GM23338 (cell line): ENCODE data around the gene TUSC7. TPM values are rescaled to one million over a fixed set of nuclear protein-coding genes. Genes with fewer than 3 reads are reported as not detected.

Experiments
- ATAC-seq: fragments of 200-7000 bp; cut with Tn5 transposase; 3 replicates; pipeline ENCODE4 v1.9.1; 2020
- DNase-seq: peaks from one replicate; pipeline ENCODE4 v3.0.0-alpha.2; 2015; ENCODE audit warnings: low spot score
- H2AFZ ChIP-seq: fragments of 200-600 bp; sonication (generic); 2 replicates; pipeline ENCODE4 v1.8.0; 2016; ENCODE audit warnings: antibody characterized with exemption, mild to moderate bottlenecking, moderate library complexity
- H3F3A ChIP-seq: fragments of 200-600 bp; sonication (generic); replicated peaks from 2 replicates; pipeline ENCODE4 v1.8.0; 2017; ENCODE audit warnings: antibody characterized with exemption, mixed run types, low read depth
- H3K27ac ChIP-seq: fragments of 200-600 bp; sonication (generic); 2 replicates; pipeline ENCODE4 v1.6.1; 2016; ENCODE audit warnings: low read depth
- H3K27me3 ChIP-seq: fragments of 200-600 bp; sonication (generic); 2 replicates; pipeline ENCODE4 v1.8.0; 2016; ENCODE audit warnings: mild to moderate bottlenecking, mixed run types, moderate library complexity; ENCODE audit not compliant: insufficient read depth
- H3K36me3 ChIP-seq: fragments of 200-600 bp; sonication (generic); 2 replicates; pipeline ENCODE4 v1.8.0; 2016; ENCODE audit warnings: mild to moderate bottlenecking; ENCODE audit not compliant: insufficient read depth
- H3K4me1 ChIP-seq: fragments of 200-600 bp; sonication (generic); 2 replicates; pipeline ENCODE4 v1.8.0; 2016; ENCODE audit warnings: mild to moderate bottlenecking, moderate library complexity; ENCODE audit not compliant: insufficient read depth
- H3K4me2 ChIP-seq: fragments of 200-600 bp; sonication (generic); 2 replicates; pipeline ENCODE4 v1.7.1; 2017; ENCODE audit warnings: mixed run types
- H3K4me3 ChIP-seq: fragments of 200-600 bp; sonication (generic); 2 replicates; pipeline ENCODE4 v1.6.1; 2016; ENCODE audit warnings: mixed run types
- H3K79me2 ChIP-seq: fragments of 200-600 bp; sonication (generic); replicated peaks from 2 replicates; pipeline ENCODE4 v1.8.0; 2017; ENCODE audit warnings: mild to moderate bottlenecking; ENCODE audit not compliant: insufficient read depth
- H3K9me2 ChIP-seq: fragments of 200-600 bp; sonication (generic); 2 replicates; pipeline ENCODE4 v1.8.0; 2017; ENCODE audit not compliant: insufficient read depth
- H4K20me1 ChIP-seq: fragments of 200-600 bp; sonication (generic); replicated peaks from 2 replicates; pipeline ENCODE4 v1.8.0; 2017; ENCODE audit warnings: mild to moderate bottlenecking; ENCODE audit not compliant: insufficient read depth
- H3K27ac Mint-ChIP-seq: 2 replicates; pipeline ENCODE4 v1.8.0; 2020; ENCODE audit warnings: inconsistent platforms, mild to moderate bottlenecking, moderate library complexity, mixed read lengths
- H3K27me3 Mint-ChIP-seq: 3 replicates; pipeline ENCODE4 v1.8.0; 2022; ENCODE audit warnings: low read depth, mild to moderate bottlenecking, moderate library complexity, mixed read lengths, inconsistent platforms; ENCODE audit not compliant: insufficient read depth, poor library complexity
- H3K36me3 Mint-ChIP-seq: 3 replicates; pipeline ENCODE4 v1.8.0; 2021; ENCODE audit warnings: low read depth, mild to moderate bottlenecking, inconsistent platforms, moderate library complexity, mixed read lengths
- H3K4me1 Mint-ChIP-seq: 3 replicates; pipeline ENCODE4 v1.8.0; 2020; ENCODE audit warnings: mild to moderate bottlenecking, inconsistent platforms, mixed read lengths
- H3K4me3 Mint-ChIP-seq: 3 replicates; pipeline ENCODE4 v1.8.0; 2021; ENCODE audit warnings: moderate library complexity, mild to moderate bottlenecking, inconsistent platforms, mixed read lengths
- H3K9me3 Mint-ChIP-seq: 3 replicates; pipeline ENCODE4 v1.8.0; 2020; ENCODE audit warnings: moderate library complexity, mild to moderate bottlenecking, inconsistent platforms, mixed read lengths
- CREB1 ChIP-seq: fragments of 250-450 bp; sonication (Bioruptor Pico); IDR thresholded peaks from 2 replicates; pipeline ENCODE4 v1.5.0; 2020; ENCODE audit warnings: low read depth, mild to moderate bottlenecking, moderate library complexity
- EZH2 ChIP-seq: fragments of 200-600 bp; sonication (generic); IDR thresholded peaks from one replicate; pipeline ENCODE4 v1.8.0; 2017; ENCODE audit warnings: antibody characterized with exemption, mild to moderate bottlenecking, low read depth; ENCODE audit not compliant: unreplicated experiment
- EZH2phosphoT487 ChIP-seq: fragments of 200-600 bp; sonication (generic); IDR thresholded peaks from one replicate; pipeline ENCODE4 v1.8.1; 2018; ENCODE audit warnings: antibody characterized with exemption; ENCODE audit not compliant: unreplicated experiment
- JUNB ChIP-seq: IDR thresholded peaks from one replicate; pipeline ENCODE4 v1.6.1; 2016; ENCODE audit warnings: antibody characterized with exemption; ENCODE audit not compliant: unreplicated experiment
- NANOG ChIP-seq: IDR thresholded peaks from 2 replicates; pipeline ENCODE4 v1.6.1; 2016; ENCODE audit warnings: antibody characterized with exemption, borderline replicate concordance
- POLR2AphosphoS5 ChIP-seq: IDR thresholded peaks from 2 replicates; pipeline ENCODE4 v1.6.1; 2016; ENCODE audit warnings: antibody characterized with exemption, low read depth
- STAT1 ChIP-seq: IDR thresholded peaks from one replicate; pipeline ENCODE4 v1.6.1; 2016; ENCODE audit warnings: antibody characterized with exemption; ENCODE audit not compliant: unreplicated experiment
- ZNF331 ChIP-seq: fragments of 250-450 bp; sonication (Bioruptor Pico); IDR thresholded peaks from 2 replicates; pipeline ENCODE4 v1.5.0; 2020; ENCODE audit warnings: low read depth, mild to moderate bottlenecking, moderate library complexity
- polyA plus RNA-seq: library from polyadenylated mRNA; unstranded; fragments of >200 nt; fragmentation: Nextera tagmentation; extraction: Ambion mirVana; gene quantifications from 2 replicates; pipeline ENCODE4 v1.2.1, GENCODE V29; 2016
- total RNA-seq: library from RNA; depleted of rRNA; stranded (reverse); fragments of >200 nt; shearing (Covaris generic); gene quantifications from 2 replicates; pipeline ENCODE4 v1.2.3, GENCODE V29; 2014
- TF ChIP-seq, protein P1 (sequence below): IDR thresholded peaks from 2 replicates; pipeline ENCODE4 v1.6.1; 2016; ENCODE audit warnings: antibody characterized with exemption
- TF ChIP-seq, protein P2 (sequence below), 2 experiments: fragments of 200-600 bp in 1 of 2; sonication (generic) in 1 of 2; conservative IDR thresholded peaks; 2 replicates each; pipeline versions ENCODE4 v1.5.1 to v1.6.1; 2016 to 2017; ENCODE audit warnings: antibody characterized with exemption in 2 of 2, low read depth in 2 of 2, mild to moderate bottlenecking in 2 of 2, moderate library complexity in 1 of 2
- TF ChIP-seq, protein P3 (sequence below): fragments of 250-450 bp; sonication (Bioruptor Pico); IDR thresholded peaks from 2 replicates; pipeline ENCODE4 v1.5.0; 2020; ENCODE audit warnings: mild to moderate bottlenecking, moderate library complexity

The TUSC7 gene
- total and polyA plus RNA-seq, 2 experiments from 2014 or later, result not detected

DNA sequence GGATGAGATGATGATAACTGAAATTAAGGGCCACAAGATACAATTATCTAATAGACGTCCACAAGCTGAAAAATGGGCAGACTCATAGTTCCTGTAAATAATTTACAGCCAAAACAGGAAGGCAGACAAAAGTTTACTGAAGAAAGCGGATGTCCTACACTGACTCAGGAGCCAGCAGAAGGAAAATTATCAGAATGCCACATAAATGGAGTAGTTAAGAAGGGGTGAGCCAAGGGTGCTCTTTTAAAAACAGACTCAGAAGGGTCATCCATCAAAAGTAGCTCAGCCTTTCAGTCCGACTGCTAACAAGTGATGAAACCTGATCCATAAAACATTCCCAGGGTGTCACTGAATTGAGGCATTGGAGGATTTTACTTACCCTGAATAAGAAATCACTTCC lies 39.8 kb downstream of the TUSC7 start:
- no peak overlapping the region for H3K27ac ChIP-seq
- Mint-ChIP-seq H3K36me3 (no peaks in the 10 kb centered on the region; the same call in 2 of the 3 replicates), H3K9me3 (no peaks in the 10 kb centered on the region; the same call in 1 of the 3 replicates), H3K27ac (no peak overlapping the region), H3K4me1 (no peaks in the 10 kb centered on the region), H3K27me3 (no peaks in the 10 kb centered on the region), H3K4me3 (no peak overlapping the region)
- H3K27me3 ChIP-seq, result no peaks in the 10 kb centered on the region
- no peaks in the 10 kb centered on the region for H3K9me2 ChIP-seq
- no peak overlapping the region for H3K4me2 ChIP-seq
- H3K4me1 ChIP-seq, result no peaks in the 10 kb centered on the region
- DNase-seq, result no peak
- H3K79me2 ChIP-seq, result no peaks in the 10 kb centered on the region
- no peaks in the 10 kb centered on the region for H4K20me1 ChIP-seq
- no peaks in the 10 kb centered on the region for H3F3A ChIP-seq
- no peaks in the 10 kb centered on the region for H3K36me3 ChIP-seq
- TF ChIP-seq POLR2AphosphoS5, result no peak
- TF ChIP-seq, protein P1, sequence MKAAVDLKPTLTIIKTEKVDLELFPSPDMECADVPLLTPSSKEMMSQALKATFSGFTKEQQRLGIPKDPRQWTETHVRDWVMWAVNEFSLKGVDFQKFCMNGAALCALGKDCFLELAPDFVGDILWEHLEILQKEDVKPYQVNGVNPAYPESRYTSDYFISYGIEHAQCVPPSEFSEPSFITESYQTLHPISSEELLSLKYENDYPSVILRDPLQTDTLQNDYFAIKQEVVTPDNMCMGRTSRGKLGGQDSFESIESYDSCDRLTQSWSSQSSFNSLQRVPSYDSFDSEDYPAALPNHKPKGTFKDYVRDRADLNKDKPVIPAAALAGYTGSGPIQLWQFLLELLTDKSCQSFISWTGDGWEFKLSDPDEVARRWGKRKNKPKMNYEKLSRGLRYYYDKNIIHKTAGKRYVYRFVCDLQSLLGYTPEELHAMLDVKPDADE, result no peak
- no peak for TF ChIP-seq CREB1 (CRISPR knock-in tag)
- TF ChIP-seq ZNF331 (CRISPR knock-in tag), result no peak
- no peak for TF ChIP-seq EZH2phosphoT487
- TF ChIP-seq, protein P2, sequence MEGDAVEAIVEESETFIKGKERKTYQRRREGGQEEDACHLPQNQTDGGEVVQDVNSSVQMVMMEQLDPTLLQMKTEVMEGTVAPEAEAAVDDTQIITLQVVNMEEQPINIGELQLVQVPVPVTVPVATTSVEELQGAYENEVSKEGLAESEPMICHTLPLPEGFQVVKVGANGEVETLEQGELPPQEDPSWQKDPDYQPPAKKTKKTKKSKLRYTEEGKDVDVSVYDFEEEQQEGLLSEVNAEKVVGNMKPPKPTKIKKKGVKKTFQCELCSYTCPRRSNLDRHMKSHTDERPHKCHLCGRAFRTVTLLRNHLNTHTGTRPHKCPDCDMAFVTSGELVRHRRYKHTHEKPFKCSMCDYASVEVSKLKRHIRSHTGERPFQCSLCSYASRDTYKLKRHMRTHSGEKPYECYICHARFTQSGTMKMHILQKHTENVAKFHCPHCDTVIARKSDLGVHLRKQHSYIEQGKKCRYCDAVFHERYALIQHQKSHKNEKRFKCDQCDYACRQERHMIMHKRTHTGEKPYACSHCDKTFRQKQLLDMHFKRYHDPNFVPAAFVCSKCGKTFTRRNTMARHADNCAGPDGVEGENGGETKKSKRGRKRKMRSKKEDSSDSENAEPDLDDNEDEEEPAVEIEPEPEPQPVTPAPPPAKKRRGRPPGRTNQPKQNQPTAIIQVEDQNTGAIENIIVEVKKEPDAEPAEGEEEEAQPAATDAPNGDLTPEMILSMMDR (conservative IDR thresholded peaks at IDR 0.05; ENCODE audit: low read depth in 2 of 2), result no peak
- no peak overlapping the region for H2AFZ ChIP-seq
- no peak overlapping the region for H3K4me3 ChIP-seq
- ATAC-seq, result no peak

DNA sequence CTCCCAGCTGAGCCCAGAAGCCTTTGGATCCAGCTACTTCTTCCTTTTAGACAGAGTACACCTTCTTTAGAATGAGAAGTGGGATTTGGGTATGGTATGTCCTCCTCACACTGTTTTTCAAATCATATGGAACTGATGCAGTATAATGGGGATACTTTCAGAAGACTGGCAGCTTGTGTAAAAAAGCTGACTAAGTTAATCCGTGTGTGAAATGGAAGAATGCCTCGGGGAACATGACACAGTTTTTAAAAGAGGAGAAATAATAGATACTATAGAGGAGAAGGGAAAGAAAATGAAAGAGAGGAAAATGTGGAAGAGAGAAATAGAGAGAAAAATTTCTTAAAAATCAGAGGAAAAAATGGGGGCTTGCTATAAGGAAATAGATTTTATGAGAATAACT lies 47.7 kb downstream of the TUSC7 start:
- Mint-ChIP-seq H3K9me3 (no peaks in the 10 kb centered on the region), H3K4me1 (peaks cover 7% of the 10 kb centered on the region), H3K27ac (no peak overlapping the region), H3K4me3 (no peak overlapping the region), H3K27me3 (no peaks in the 10 kb centered on the region), H3K36me3 (no peaks in the 10 kb centered on the region)
- no peak overlapping the region for H2AFZ ChIP-seq
- H3K4me3 ChIP-seq, result no peak overlapping the region
- no peak for DNase-seq
- no peaks in the 10 kb centered on the region for H3K79me2 ChIP-seq
- no peak overlapping the region for H3K27ac ChIP-seq
- no peaks in the 10 kb centered on the region for H3K27me3 ChIP-seq
- no peaks in the 10 kb centered on the region for H3K9me2 ChIP-seq
- H3K4me1 ChIP-seq, result no peaks in the 10 kb centered on the region
- no peaks in the 10 kb centered on the region for H3F3A ChIP-seq
- H4K20me1 ChIP-seq, result no peaks in the 10 kb centered on the region
- no peaks in the 10 kb centered on the region for H3K36me3 ChIP-seq
- ATAC-seq, result no peak
- no peak overlapping the region for H3K4me2 ChIP-seq
- TF ChIP-seq STAT1 (no peak), POLR2AphosphoS5 (no peak), JUNB (no peak), NANOG (no peak), ZNF331 (CRISPR knock-in tag) (no peak), EZH2 (no peak), CREB1 (CRISPR knock-in tag) (no peak), EZH2phosphoT487 (no peak)
- TF ChIP-seq, protein P3, sequence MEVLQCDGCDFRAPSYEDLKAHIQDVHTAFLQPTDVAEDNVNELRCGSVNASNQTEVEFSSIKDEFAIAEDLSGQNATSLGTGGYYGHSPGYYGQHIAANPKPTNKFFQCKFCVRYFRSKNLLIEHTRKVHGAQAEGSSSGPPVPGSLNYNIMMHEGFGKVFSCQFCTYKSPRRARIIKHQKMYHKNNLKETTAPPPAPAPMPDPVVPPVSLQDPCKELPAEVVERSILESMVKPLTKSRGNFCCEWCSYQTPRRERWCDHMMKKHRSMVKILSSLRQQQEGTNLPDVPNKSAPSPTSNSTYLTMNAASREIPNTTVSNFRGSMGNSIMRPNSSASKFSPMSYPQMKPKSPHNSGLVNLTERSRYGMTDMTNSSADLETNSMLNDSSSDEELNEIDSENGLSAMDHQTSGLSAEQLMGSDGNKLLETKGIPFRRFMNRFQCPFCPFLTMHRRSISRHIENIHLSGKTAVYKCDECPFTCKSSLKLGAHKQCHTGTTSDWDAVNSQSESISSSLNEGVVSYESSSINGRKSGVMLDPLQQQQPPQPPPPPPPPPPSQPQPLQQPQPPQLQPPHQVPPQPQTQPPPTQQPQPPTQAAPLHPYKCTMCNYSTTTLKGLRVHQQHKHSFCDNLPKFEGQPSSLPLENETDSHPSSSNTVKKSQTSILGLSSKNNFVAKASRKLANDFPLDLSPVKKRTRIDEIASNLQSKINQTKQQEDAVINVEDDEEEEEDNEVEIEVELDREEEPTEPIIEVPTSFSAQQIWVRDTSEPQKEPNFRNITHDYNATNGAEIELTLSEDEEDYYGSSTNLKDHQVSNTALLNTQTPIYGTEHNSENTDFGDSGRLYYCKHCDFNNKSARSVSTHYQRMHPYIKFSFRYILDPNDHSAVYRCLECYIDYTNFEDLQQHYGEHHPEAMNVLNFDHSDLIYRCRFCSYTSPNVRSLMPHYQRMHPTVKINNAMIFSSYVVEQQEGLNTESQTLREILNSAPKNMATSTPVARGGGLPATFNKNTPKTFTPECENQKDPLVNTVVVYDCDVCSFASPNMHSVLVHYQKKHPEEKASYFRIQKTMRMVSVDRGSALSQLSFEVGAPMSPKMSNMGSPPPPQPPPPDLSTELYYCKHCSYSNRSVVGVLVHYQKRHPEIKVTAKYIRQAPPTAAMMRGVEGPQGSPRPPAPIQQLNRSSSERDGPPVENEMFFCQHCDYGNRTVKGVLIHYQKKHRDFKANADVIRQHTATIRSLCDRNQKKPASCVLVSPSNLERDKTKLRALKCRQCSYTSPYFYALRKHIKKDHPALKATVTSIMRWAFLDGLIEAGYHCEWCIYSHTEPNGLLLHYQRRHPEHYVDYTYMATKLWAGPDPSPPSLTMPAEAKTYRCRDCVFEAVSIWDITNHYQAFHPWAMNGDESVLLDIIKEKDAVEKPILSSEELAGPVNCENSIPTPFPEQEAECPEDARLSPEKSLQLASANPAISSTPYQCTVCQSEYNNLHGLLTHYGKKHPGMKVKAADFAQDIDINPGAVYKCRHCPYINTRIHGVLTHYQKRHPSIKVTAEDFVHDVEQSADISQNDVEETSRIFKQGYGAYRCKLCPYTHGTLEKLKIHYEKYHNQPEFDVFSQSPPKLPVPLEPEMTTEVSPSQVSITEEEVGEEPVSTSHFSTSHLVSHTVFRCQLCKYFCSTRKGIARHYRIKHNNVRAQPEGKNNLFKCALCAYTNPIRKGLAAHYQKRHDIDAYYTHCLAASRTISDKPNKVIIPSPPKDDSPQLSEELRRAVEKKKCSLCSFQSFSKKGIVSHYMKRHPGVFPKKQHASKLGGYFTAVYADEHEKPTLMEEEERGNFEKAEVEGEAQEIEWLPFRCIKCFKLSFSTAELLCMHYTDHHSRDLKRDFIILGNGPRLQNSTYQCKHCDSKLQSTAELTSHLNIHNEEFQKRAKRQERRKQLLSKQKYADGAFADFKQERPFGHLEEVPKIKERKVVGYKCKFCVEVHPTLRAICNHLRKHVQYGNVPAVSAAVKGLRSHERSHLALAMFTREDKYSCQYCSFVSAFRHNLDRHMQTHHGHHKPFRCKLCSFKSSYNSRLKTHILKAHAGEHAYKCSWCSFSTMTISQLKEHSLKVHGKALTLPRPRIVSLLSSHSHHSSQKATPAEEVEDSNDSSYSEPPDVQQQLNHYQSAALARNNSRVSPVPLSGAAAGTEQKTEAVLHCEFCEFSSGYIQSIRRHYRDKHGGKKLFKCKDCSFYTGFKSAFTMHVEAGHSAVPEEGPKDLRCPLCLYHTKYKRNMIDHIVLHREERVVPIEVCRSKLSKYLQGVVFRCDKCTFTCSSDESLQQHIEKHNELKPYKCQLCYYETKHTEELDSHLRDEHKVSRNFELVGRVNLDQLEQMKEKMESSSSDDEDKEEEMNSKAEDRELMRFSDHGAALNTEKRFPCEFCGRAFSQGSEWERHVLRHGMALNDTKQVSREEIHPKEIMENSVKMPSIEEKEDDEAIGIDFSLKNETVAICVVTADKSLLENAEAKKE, result no peak
- TF ChIP-seq, protein P2 (conservative IDR thresholded peaks at IDR 0.05; ENCODE audit: low read depth in 2 of 2), result no peak
